Mammary epithelial cell (primary cell): ENCODE results near the gene PGF.

Experiments
- EZH2 ChIP-seq: IDR thresholded peaks from 2 replicates; pipeline ENCODE4 v1.6.1; 2012; ENCODE audit warnings: low read length, inconsistent platforms, borderline replicate concordance
- TF ChIP-seq, protein P1 (sequence below), 2 donors: IDR thresholded peaks in 1 of 2; conservative IDR thresholded peaks in 1 of 2; 2 replicates each; pipeline ENCODE4 v1.5.1; 2011 to 2012; ENCODE audit warnings: inconsistent platforms in 2 of 2, low read length in 2 of 2, mild to moderate bottlenecking in 2 of 2, control low read depth in 1 of 2, low read depth in 1 of 2; ENCODE audit not compliant: insufficient read depth in 1 of 2; ENCODE audit errors: extremely low read depth in 1 of 2

DNA sequence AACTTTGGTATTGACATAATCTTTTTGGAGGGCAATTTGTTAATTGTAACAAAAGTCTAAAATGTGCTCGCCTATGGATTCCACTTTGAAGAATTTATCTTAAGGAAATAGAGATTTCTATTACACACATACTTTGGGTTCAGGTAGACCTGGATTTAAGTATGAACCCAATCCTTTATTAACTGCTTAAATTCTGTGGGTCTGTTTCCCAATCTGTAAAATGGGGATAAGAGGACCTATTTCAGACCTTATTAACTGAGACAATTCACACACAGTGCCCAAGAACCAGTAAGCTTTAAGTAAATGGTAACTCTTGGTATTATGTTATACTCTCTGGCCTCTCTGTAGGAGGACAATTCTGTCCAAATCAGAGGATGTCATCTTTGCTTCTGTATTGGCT is 46.5 kb upstream of the PGF start:
- TF ChIP-seq, protein P1, sequence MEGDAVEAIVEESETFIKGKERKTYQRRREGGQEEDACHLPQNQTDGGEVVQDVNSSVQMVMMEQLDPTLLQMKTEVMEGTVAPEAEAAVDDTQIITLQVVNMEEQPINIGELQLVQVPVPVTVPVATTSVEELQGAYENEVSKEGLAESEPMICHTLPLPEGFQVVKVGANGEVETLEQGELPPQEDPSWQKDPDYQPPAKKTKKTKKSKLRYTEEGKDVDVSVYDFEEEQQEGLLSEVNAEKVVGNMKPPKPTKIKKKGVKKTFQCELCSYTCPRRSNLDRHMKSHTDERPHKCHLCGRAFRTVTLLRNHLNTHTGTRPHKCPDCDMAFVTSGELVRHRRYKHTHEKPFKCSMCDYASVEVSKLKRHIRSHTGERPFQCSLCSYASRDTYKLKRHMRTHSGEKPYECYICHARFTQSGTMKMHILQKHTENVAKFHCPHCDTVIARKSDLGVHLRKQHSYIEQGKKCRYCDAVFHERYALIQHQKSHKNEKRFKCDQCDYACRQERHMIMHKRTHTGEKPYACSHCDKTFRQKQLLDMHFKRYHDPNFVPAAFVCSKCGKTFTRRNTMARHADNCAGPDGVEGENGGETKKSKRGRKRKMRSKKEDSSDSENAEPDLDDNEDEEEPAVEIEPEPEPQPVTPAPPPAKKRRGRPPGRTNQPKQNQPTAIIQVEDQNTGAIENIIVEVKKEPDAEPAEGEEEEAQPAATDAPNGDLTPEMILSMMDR (conservative IDR thresholded peaks at IDR 0.05 in 1 of 2, IDR thresholded peaks at IDR 0.05 in 1 of 2; ENCODE audit: extremely low read depth in 1 of 2, insufficient read depth in 1 of 2, low read depth in 1 of 2, low read length in 2 of 2) = no peak
- TF ChIP-seq EZH2 = no peak
